ENCODE results near the gene TEX19. TPM values are rescaled to one million over a fixed set of nuclear protein-coding genes. Genes with fewer than 3 reads are reported as not detected.

TEX19 gene, protein sequence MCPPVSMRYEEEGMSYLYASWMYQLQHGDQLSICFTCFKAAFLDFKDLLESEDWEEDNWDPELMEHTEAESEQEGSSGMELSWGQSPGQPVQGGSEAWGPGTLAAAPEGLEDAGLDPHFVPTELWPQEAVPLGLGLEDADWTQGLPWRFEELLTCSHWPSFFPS
- total RNA-seq, result under 1 TPM in 1 of 2 experiments, not detected in 1; 0.15 TPM

DNA sequence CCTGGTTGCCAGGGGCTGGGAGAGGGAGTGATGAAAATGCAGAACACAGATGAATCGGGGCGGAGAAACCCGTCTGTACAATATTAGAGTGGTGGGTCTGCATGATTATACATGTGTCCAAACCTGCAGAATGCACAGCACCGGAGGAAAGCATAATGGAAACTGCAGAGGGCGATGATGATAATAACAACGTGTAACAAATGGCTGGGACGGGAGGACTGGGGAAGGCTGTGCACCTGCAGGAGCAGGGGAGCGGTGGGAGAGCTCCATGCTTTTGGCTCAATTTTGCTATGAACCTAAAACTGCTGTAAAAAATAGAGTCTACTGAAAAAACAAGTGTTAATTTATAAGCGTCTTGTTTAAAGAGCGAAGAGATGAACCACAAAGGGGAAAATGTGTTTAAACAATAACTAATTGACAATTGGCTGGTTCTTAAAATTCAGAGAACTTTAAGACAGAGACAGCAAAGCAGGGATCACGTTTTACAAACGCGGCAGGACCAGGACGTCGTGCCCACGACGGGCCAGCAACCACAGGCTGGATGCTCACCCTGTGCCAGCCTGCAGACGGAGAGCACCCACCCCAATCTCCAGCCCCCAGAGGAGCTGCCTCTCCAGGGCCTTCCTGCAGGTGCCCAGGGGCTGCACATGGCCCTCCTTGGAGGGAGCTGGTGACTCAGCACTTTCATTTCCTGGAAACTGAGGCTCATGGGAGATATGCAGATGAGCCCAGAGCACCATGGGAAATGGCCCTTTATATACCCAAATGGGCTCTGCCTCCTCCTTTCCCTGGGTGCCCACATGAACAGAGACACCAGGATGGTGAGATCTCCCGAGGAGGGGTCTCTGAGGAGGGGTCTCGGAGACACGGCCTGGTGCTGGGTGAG, at the start of gene TEX19:
Gene TEX19, plus strand, starts transcription at position 783 of the 886 bp plus-strand sequence. CDS start 2,904 bp downstream, outside the sequence.
- no peak within 1 kb of the TSS for H3K4me3 Mint-ChIP-seq
- peaks cover 7% of the 10 kb centered on the region for H3K4me1 Mint-ChIP-seq
- peak; percentile 50 for DNase-seq
- H3K9me3 Mint-ChIP-seq (ENCODE audit: low read depth), result no peaks in the 10 kb centered on the region
- H3K27me3 Mint-ChIP-seq, result peaks cover 14% of the 10 kb centered on the region
- ATAC-seq, result peak; percentile 58
- CTCF ChIA-PET, result interaction anchor here (0.7 to 1.8 kb wide), 6 partner anchors 21 to 66 kb away, joined by 3 read pairs; no protein-coding TSS in a partner anchor
- H3K27ac Mint-ChIP-seq, result no peak within 1 kb of the TSS
- H3K36me3 Mint-ChIP-seq, result no peaks in the 10 kb centered on the region

DNA sequence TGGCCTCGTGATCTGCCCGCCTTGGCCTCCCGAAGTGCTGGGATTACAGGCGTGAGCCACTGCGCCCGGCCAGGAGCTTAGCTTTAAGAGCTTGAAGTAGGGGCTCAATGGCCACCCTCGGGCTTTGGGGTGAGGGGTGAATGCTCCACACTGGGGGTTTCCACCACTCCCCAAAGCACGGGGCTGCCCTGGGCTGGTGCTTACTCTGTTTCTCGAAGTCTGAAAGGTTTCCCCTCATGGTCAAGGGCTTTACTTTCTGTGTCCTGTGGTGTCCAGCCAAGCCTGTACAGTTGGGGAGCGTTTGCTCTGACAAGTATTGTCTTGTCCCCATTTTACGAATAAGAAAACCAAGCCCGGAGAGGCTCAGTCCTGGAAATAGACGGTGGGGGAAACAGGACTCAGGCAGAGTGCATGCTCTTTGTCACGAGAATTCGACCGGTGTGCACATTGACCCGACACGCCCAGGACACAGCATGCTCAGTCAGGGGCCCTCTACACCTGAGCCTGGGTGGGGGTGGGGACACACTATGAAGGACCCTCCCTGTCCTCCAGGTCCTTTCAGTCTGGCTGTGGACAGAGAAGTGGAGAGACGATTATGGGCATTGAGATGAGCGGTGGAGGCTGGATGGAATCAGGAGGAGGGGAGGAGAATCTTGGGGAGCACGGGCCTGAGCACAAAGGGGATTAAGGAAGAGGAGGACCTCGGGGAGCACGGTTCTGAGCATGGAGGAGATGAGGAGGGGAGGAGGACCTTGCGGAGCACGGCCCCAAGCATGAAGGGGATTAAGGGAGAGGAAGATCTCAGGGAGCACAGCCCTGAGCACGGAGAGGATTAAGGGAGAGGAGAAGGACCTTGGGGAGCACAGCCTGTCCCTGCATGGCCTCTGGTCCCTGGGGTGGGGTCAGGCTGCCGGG, 49.1 kb upstream of the TEX19 start:
- peaks cover 29% of the 10 kb centered on the region for H3K4me1 Mint-ChIP-seq
- no peak for DNase-seq
- peaks cover 8% of the 10 kb centered on the region for H3K36me3 Mint-ChIP-seq
- CTCF ChIA-PET, result interaction anchor here (0.6 to 8.5 kb wide), 3 partner anchors 7 to 29 kb away, joined by 3 to 206 read pairs (median 3); no protein-coding TSS in a partner anchor
- H3K27ac Mint-ChIP-seq, result no peak overlapping the region
- H3K4me3 Mint-ChIP-seq, result no peak overlapping the region
- H3K9me3 Mint-ChIP-seq (ENCODE audit: low read depth), result no peaks in the 10 kb centered on the region
- H3K27me3 Mint-ChIP-seq, result peaks cover 3% of the 10 kb centered on the region
- ATAC-seq, result no peak

DNA sequence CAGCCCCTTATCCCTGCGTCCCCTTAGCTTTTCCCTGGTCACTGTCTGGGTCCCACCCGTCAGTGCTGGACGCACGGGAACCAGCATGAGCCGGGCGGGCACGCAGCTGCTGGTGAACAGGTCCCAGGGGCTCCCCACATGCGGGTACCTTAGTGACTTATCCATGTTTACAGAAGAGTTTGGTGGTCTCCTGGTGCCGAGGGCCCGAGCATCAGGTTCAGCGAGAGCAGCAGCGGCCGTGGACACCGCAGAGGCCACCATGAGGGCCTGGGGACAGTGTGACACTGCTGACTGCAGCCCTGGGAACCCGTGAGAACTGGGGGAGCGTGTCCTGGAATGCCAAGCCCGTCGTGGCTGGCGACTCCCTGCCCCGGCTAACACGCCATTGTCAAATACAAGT, 48.2 kb upstream of the TEX19 start:
- CTCF ChIA-PET, result interaction anchor here (2.0 to 8.5 kb wide), 2 partner anchors 8 to 10 kb away, joined by 5 to 206 read pairs; no protein-coding TSS in a partner anchor
- Mint-ChIP-seq H3K4me3 (no peak overlapping the region), H3K9me3 (ENCODE audit: low read depth) (no peaks in the 10 kb centered on the region), H3K4me1 (peaks cover 26% of the 10 kb centered on the region), H3K27me3 (peaks cover 3% of the 10 kb centered on the region), H3K36me3 (peaks cover 12% of the 10 kb centered on the region), H3K27ac (no peak overlapping the region)
- ATAC-seq, result no peak
- no peak for DNase-seq

DNA sequence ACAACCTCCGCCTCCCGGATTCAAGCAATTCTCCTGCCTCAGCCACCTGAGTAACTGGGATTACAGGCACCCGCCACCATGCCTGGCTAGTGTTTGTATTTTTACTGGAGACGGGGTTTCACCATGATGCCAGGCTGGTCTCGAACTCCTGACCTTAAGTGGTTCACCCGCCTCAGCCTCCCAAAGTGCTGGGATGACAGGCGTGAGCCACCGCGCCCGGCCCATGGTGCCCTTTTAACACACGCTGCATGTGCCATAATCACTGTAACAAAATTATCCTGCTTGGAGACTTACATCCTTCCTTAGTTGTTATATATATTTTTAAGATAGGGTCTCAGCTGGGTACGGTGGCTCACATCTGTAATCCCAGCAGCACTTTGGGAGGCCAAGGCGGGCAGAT, 47.1 kb upstream of the TEX19 start:
- H3K27me3 Mint-ChIP-seq, result peaks cover 3% of the 10 kb centered on the region
- no peak overlapping the region for H3K4me3 Mint-ChIP-seq
- ATAC-seq (no peak), DNase-seq (no peak)
- H3K9me3 Mint-ChIP-seq (ENCODE audit: low read depth), result no peaks in the 10 kb centered on the region
- CTCF ChIA-PET, result interaction anchor here (2.0 to 8.5 kb wide), 2 partner anchors 9 kb away, joined by 5 to 206 read pairs; no protein-coding TSS in a partner anchor
- H3K27ac Mint-ChIP-seq, result no peak overlapping the region
- peaks cover 15% of the 10 kb centered on the region for H3K36me3 Mint-ChIP-seq
- peaks cover 17% of the 10 kb centered on the region for H3K4me1 Mint-ChIP-seq

DNA sequence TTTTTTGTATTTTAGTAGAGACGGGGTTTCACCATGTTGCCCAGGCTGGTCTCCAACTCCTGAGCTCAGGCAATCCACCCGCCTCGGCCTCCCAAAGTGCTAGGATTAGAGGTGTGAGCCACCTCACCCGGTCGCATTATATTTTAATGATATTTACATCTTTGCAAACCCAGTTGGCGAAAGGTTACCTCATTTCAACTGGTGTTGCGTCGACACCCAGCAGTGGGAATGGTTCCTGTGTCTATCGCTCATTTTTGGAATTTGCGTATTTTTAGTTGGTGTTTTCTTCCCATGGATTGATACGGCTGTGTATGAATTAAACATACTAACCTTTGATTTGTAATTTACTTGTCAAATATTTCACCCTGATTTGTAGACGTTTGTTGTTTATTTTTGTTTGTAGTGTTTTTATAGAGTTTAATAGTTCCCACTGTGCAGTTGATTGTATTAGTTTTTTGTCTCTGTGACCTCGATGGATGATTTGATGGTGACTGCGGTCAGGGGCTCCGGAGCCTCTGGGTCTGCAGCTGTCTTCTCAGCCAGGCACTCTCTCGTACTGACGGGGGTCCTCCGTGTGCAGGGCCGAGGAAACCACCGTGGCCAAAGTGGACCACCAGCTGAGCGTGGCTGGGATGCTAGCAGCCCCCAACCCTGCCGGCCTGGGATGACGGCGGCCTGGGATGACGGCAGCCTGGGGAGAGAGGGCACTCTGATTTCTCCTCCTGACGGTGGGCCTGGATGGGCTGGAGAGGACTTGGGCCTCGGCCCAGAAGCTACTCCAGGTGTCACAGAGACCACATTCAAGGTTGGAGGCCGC, 45.6 kb upstream of the TEX19 start:
- peaks cover 15% of the 10 kb centered on the region for H3K36me3 Mint-ChIP-seq
- ATAC-seq, result no peak
- no peak overlapping the region for H3K4me3 Mint-ChIP-seq
- no peak overlapping the region for H3K27ac Mint-ChIP-seq
- no peaks in the 10 kb centered on the region for H3K9me3 Mint-ChIP-seq (ENCODE audit: low read depth)
- CTCF ChIA-PET, result interaction anchor here (1.1 to 8.5 kb wide), 2 partner anchors 11 to 75 kb away, joined by 3 to 206 read pairs; no protein-coding TSS in a partner anchor
- H3K4me1 Mint-ChIP-seq, result peaks cover 12% of the 10 kb centered on the region
- no peak for DNase-seq
- peaks cover 3% of the 10 kb centered on the region for H3K27me3 Mint-ChIP-seq

DNA sequence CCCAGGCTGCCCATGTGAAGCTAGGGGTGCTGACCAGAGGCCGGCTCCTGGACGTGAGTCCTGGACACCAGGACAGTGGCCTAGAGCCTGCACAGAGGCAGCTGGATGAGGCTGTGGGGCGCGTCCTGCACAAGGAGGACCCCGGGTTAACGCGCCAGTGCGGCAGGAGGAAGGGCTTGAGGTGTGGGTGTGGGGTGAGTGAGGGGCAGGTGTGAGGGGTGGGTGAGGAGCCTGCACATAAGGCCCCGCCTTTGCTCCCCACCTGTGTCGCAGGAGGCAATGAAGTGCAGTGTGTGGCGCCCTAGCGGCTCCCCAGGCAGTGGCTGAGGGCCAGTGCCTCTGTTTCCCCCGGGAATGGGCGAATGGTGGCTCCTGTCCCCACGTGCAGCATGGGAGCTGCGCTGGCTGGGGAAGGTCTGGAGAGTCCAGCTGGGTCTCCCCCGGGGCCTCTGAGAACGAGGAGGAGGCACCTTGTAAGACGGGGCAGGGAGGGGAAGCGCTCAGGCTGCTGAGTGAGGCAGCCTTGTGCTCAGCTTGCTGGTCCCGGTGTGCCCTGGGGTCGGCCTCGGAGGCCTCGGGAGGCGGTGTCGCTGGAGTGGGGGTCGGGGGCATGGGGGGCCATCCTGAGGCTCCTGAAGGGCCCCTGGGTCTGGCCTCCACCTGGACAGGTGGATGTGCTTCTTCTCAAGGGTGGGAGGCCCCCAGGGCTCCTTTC, 44.9 kb upstream of the TEX19 start:
- no peak overlapping the region for H3K4me3 Mint-ChIP-seq
- no peaks in the 10 kb centered on the region for H3K9me3 Mint-ChIP-seq (ENCODE audit: low read depth)
- H3K4me1 Mint-ChIP-seq, result peaks cover 12% of the 10 kb centered on the region
- H3K36me3 Mint-ChIP-seq, result peaks cover 15% of the 10 kb centered on the region
- H3K27me3 Mint-ChIP-seq, result no peaks in the 10 kb centered on the region
- no peak overlapping the region for H3K27ac Mint-ChIP-seq
- ATAC-seq (no peak), DNase-seq (no peak)
- CTCF ChIA-PET, result interaction anchor here (8.5 kb wide), 1 partner anchor 12 kb away, joined by 206 read pairs; no protein-coding TSS in a partner anchor

DNA sequence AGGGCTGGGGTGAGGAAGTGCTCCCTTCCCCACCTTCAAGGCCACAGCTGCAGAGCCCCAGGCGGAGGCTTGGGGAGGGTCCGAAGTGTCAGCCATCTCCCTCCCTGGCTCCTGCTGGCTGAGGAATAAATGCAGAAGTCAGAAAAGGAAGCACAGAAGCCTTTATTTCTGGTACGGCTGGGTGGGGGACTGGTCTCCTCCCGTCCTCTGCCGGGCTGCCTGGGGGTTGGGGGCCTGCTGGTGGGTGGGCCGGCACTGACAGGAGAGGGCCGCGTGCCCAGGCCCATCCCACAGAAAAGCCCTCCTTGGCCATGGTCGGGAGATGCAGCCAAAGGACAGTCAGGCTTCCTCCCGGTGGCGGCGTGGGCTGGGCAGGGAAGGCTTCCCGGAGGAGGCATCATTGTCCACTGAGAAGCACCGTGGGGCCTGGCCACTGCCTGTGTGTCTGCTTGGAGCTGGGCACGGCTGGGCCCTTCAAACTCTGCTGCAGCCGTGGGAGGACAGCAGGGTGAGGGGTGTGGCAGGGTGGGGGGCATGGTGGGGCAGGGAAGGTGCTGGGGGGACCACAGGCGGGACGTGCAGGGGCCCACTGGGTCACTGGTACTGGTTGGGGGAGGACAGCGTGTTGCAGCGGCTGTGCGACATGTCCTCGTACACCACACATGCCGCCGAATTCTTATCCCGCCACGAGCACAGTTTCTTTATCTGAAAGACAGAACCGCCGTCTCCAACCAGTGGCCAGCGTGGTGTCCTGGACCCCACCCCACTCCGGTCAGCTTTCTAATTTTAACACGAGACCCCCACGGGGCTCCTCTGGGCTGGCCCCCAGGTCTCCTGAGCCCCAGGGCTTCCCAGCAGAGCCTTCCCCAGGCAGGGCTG, 44.1 kb upstream of the TEX19 start:
- CTCF ChIA-PET, result interaction anchor here (8.5 kb wide), 1 partner anchor 12 kb away, joined by 206 read pairs; no protein-coding TSS in a partner anchor
- no peaks in the 10 kb centered on the region for H3K27me3 Mint-ChIP-seq
- peaks cover 12% of the 10 kb centered on the region for H3K4me1 Mint-ChIP-seq
- no peaks in the 10 kb centered on the region for H3K9me3 Mint-ChIP-seq (ENCODE audit: low read depth)
- peak overlapping the region; percentile 75 for H3K27ac Mint-ChIP-seq
- H3K36me3 Mint-ChIP-seq, result peaks cover 15% of the 10 kb centered on the region
- ATAC-seq (no peak), DNase-seq (no peak)
- peak overlapping the region; percentile 93 for H3K4me3 Mint-ChIP-seq

DNA sequence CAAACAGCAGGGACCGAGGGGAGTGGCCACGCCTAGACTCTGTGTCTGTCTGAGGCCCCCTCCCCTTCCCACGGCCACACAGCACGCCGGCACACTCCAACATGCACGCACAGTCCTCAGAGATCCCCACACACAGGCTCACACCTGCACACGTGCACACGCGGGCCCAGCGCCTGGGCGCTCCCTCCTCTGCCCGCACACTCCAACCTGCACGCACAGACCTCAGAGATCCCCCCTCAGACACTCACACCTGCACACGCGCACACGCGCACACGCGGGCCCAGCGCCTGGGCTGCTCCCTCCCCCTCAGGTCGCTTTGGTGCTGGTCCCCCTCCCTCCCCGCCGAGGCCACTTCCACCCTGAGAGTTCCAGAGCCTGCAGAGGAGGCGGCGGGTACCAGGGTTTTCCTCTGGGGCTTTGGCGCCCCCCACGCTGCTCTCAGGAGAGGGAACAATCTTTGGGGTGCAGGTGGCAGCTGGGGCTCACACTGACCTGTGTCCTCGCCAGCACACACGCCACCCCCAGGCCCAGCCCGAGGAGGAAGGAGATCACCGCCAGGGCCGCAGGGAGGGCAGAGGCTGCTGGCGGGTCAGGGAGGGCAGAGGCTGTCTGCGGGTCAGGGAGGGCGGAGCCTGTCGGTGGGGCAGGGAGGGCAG, 43.2 kb upstream of the TEX19 start:
- Mint-ChIP-seq H3K36me3 (peaks cover 15% of the 10 kb centered on the region), H3K27me3 (no peaks in the 10 kb centered on the region), H3K4me3 (peak overlapping the region; percentile 93)

DNA sequence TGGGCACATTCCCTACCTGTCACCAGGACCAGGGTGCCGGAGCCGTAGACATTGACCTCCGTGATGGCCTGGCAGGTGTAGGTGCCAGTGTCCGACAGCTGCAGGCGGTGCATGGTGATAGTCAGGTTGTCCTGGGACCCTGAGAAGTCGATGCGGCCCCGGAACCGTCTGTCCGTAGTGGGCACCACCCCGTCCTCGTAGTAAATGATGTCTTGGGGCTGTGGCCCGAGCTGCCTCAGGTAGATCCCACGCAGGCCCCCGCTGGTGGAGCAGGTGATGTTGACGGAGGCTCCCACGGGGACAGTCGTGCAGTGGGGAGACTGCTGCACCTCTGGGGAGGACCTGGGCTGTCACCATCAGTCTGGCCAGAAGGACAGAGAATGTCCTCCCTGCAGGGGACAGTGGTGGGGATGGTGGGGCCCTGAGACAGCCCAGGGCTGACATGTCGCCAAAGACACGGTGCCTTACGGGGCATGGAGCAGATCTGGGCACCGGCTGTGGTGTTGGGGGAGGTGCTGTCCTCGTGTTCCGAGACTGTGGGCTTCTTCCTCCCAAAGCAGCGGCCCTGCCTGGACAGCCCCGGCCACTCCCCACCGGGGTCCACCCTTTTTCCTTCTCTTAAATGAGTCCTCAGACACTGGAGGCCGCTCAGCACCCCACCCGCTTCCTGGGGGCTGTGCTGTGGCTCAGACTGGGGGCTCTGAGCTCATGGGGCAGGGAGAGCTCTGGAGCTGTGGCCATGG, 42.2 kb upstream of the TEX19 start:
- CTCF ChIA-PET, result interaction anchor here (0.6 to 8.5 kb wide), 15 partner anchors 10 to 279 kb away, joined by 3 to 206 read pairs (median 6); partner anchors contain the start of genes DCXR and SECTM1
- Mint-ChIP-seq H3K4me1 (peaks cover 19% of the 10 kb centered on the region), H3K36me3 (peaks cover 15% of the 10 kb centered on the region), H3K4me3 (peak overlapping the region; percentile 93), H3K27me3 (no peaks in the 10 kb centered on the region), H3K9me3 (ENCODE audit: low read depth) (no peaks in the 10 kb centered on the region), H3K27ac (peak overlapping the region; percentile 75)
- DNase-seq (no peak), ATAC-seq (peak; percentile 47)

More for the DNA sequence above, 43.2 kb upstream of the TEX19 start:
- DNase-seq, result peak; percentile 64
- Mint-ChIP-seq H3K4me1 (peaks cover 14% of the 10 kb centered on the region), H3K27ac (peak overlapping the region; percentile 75), H3K9me3 (ENCODE audit: low read depth) (no peaks in the 10 kb centered on the region)
- CTCF ChIA-PET, result interaction anchor here (2.6 to 8.5 kb wide), 3 partner anchors 13 to 79 kb away, joined by 9 to 206 read pairs (median 12); partner anchors contain the start of gene SECTM1
- peak; percentile 39 for ATAC-seq
